Measurements from ENCODE around the gene NR2E1. TPM values are rescaled to one million over a fixed set of nuclear protein-coding genes. Genes with fewer than 3 reads are reported as not detected.
A peak's percentile ranks its signal among the peaks of the same experiment; 100 is the strongest.

NR2E1 gene
- total RNA-seq, 1 experiment from 2014 or later, result not detected

GRCh38 chr6:108180776-108181175 lies 15.0 kb downstream of the NR2E1 start:
- Histone ChIP-seq H3K27me3 (ENCODE audit: insufficient read depth, low read depth) (no peaks in the 10 kb centered on the region), H3K36me3 (ENCODE audit: low read depth) (no peaks in the 10 kb centered on the region), H3K79me2 (ENCODE audit: low read depth) (no peaks in the 10 kb centered on the region), H3K9me3 (ENCODE audit: insufficient read depth, low read depth) (no peaks in the 10 kb centered on the region), H4K20me1 (ENCODE audit: insufficient read depth) (no peaks in the 10 kb centered on the region), H2AFZ (no peak overlapping the region), H3K4me3 (no peak overlapping the region), H3K4me2 (no peak overlapping the region), H3K4me1 (replicated peaks; ENCODE audit: insufficient read depth) (no peaks in the 10 kb centered on the region), H3K9me2 (ENCODE audit: insufficient read depth) (no peaks in the 10 kb centered on the region), H3K27ac (no peak overlapping the region), H3F3A (ENCODE audit: insufficient read depth, low read depth) (no peaks in the 10 kb centered on the region)
- no peak for DNase-seq
- no TSS peak for BruUV-seq (replicated peaks)
- ChIA-PET CTCF (no interaction called here), POLR2A (ENCODE audit: unreplicated experiment) (no interaction called here)
- intact Hi-C loops (cut with micrococcal nuclease; ENCODE audit: unreplicated experiment), result no loop called here
- TF ChIP-seq, protein P1, sequence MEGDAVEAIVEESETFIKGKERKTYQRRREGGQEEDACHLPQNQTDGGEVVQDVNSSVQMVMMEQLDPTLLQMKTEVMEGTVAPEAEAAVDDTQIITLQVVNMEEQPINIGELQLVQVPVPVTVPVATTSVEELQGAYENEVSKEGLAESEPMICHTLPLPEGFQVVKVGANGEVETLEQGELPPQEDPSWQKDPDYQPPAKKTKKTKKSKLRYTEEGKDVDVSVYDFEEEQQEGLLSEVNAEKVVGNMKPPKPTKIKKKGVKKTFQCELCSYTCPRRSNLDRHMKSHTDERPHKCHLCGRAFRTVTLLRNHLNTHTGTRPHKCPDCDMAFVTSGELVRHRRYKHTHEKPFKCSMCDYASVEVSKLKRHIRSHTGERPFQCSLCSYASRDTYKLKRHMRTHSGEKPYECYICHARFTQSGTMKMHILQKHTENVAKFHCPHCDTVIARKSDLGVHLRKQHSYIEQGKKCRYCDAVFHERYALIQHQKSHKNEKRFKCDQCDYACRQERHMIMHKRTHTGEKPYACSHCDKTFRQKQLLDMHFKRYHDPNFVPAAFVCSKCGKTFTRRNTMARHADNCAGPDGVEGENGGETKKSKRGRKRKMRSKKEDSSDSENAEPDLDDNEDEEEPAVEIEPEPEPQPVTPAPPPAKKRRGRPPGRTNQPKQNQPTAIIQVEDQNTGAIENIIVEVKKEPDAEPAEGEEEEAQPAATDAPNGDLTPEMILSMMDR (conservative IDR thresholded peaks at IDR 0.05), result no peak
- TF ChIP-seq EZH2 (IDR thresholded peaks at IDR 0.05; ENCODE audit: low read depth), result no peak

GRCh38 chr6:108186226-108186625 lies 20.4 kb downstream of the NR2E1 start:
- Histone ChIP-seq H3K4me2 (no peak overlapping the region), H2AFZ (no peak overlapping the region), H3K27me3 (ENCODE audit: insufficient read depth, low read depth) (no peaks in the 10 kb centered on the region), H3K4me1 (replicated peaks; ENCODE audit: insufficient read depth) (peaks cover 9% of the 10 kb centered on the region; the same call in 1 of the 2 replicates), H3K9me3 (ENCODE audit: insufficient read depth, low read depth) (no peaks in the 10 kb centered on the region), H3K4me3 (no peak overlapping the region), H3K27ac (no peak overlapping the region), H3K79me2 (ENCODE audit: low read depth) (no peaks in the 10 kb centered on the region), H3K9me2 (ENCODE audit: insufficient read depth) (no peaks in the 10 kb centered on the region), H4K20me1 (ENCODE audit: insufficient read depth) (no peaks in the 10 kb centered on the region), H3F3A (ENCODE audit: insufficient read depth, low read depth) (no peaks in the 10 kb centered on the region), H3K36me3 (ENCODE audit: low read depth) (no peaks in the 10 kb centered on the region)
- TF ChIP-seq EZH2 (IDR thresholded peaks at IDR 0.05; ENCODE audit: low read depth), result no peak
- TF ChIP-seq, protein P1 (conservative IDR thresholded peaks at IDR 0.05), result no peak
- CTCF ChIA-PET, result interaction anchor here (0.8 kb wide), 1 partner anchor 11 kb away, joined by 3 read pairs; no protein-coding TSS in a partner anchor
- no TSS peak for BruUV-seq (replicated peaks)
- POLR2A ChIA-PET (ENCODE audit: unreplicated experiment), result interaction anchor here (0.7 kb wide), 1 partner anchor 9 kb away, joined by 9 read pairs; no protein-coding TSS in a partner anchor
- peak in 1 of 2 experiments; percentile 72 for DNase-seq
- intact Hi-C loops (cut with micrococcal nuclease; ENCODE audit: unreplicated experiment), result no loop called here

GRCh38 chr6:108187519-108187918 lies 21.7 kb downstream of the NR2E1 start:
- H3F3A ChIP-seq (ENCODE audit: insufficient read depth, low read depth), result no peaks in the 10 kb centered on the region
- no TSS peak for BruUV-seq (replicated peaks)
- H3K4me1 ChIP-seq (replicated peaks; ENCODE audit: insufficient read depth), result peaks cover 9% of the 10 kb centered on the region; the same call in 1 of the 2 replicates
- H3K4me2 ChIP-seq, result no peak overlapping the region
- H3K27ac ChIP-seq, result no peak overlapping the region
- intact Hi-C loops (cut with micrococcal nuclease; ENCODE audit: unreplicated experiment), result no loop called here
- no peaks in the 10 kb centered on the region for H3K79me2 ChIP-seq (ENCODE audit: low read depth)
- no peaks in the 10 kb centered on the region for H3K9me2 ChIP-seq (ENCODE audit: insufficient read depth)
- no peaks in the 10 kb centered on the region for H3K36me3 ChIP-seq (ENCODE audit: low read depth)
- no peak for DNase-seq
- H3K4me3 ChIP-seq, result no peak overlapping the region
- CTCF ChIA-PET, result no interaction called here
- POLR2A ChIA-PET (ENCODE audit: unreplicated experiment), result no interaction called here
- H2AFZ ChIP-seq, result no peak overlapping the region
- H3K27me3 ChIP-seq (ENCODE audit: insufficient read depth, low read depth), result no peaks in the 10 kb centered on the region
- no peaks in the 10 kb centered on the region for H4K20me1 ChIP-seq (ENCODE audit: insufficient read depth)
- TF ChIP-seq, protein P1 (conservative IDR thresholded peaks at IDR 0.05), result no peak
- no peak for TF ChIP-seq EZH2 (IDR thresholded peaks at IDR 0.05; ENCODE audit: low read depth)
- no peaks in the 10 kb centered on the region for H3K9me3 ChIP-seq (ENCODE audit: insufficient read depth, low read depth)
